Hematopoietic multipotent progenitor cell treated with erythropoietin and hydrocortisone succinate and interleukin-3 and kit ligand, for 4 days (in vitro differentiated cells): ENCODE measurements around the gene TFEB.

ENCODE experiments used
- DNase-seq: peaks from one replicate; pipeline ENCODE4 v3.0.0-alpha.2; 2015

Gene TFEB

GRCh38 chr6:41763470-41763869 is 28.1 kb upstream of the TFEB start:
- no peak for DNase-seq

- no peak for DNase-seq
These were observed 24.6 kb upstream of the TFEB start for GRCh38 chr6:41759905-41760579.

GRCh38 chr6:41759106-41759904 is 23.9 kb upstream of the TFEB start:
- DNase-seq = no peak

GRCh38 chr6:41758641-41759035 is 23.2 kb upstream of the TFEB start:
- no peak for DNase-seq

GRCh38 chr6:41757931-41758640 is 22.7 kb upstream of the TFEB start:
- no peak for DNase-seq

GRCh38 chr6:41757271-41757670 is 21.9 kb upstream of the TFEB start:
- no peak for DNase-seq

DNA sequence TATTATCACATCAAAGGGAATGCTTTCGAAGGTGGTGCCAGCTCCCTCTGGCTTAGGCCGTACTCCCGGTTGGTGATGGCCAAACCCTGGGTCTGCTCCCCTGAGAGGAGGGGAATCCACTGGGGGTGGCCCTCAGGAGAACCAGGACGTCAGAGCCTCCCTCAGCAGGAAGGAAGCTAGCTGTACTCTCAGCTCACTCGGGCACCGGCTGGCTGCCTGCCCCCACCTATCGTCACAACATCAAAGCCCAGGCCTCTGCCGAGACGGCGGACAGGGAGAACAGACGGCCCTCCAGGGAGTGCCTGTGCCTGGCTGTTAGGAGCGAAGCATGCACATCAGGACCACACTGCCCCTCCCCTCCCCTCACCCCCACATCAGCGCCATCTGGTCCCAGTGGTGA is 20.9 kb upstream of the TFEB start:
- no peak for DNase-seq

DNA sequence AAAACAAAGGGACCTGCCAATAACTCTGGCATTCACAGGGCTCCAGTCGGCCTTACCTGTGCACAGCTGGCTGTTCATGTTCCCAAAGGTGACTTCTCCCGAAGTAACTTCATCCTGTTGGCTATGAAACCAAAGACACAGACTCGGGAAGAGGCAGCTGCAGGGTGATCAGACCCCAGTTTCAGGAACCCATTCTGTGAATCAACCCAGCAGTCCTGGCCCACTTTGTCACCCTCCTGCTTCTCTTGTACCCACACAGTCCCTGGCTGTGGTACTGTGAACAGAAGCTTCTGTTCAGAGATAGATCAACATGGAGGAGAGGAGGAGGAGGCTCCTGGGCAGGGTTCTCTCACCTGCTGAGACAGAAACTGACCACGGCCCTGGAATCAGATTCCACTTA is 20.5 kb upstream of the TFEB start:
- DNase-seq = no peak

- no peak for DNase-seq
These were observed 15.0 kb upstream of the TFEB start for GRCh38 chr6:41750374-41750773.

DNA sequence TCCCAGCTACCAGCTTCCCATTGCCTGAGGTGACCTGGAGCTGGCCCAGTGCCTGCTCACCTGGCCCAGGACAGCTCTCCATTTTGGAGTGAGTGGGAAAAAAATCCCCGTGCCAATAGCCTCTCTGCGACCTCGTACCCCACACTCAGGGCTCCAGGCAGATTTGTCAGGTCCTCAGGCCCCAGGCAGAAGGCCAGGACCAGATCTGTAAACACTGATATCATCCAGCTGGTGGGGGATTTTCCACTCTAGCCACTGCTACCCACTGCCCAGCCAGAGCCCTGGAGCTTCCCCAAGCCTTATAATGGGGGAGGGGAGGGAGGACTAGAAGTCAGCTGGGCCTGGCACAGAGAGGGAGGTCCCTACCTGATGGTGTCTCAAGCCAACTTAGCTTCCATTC is 13.1 kb upstream of the TFEB start:
- DNase-seq = no peak

DNA sequence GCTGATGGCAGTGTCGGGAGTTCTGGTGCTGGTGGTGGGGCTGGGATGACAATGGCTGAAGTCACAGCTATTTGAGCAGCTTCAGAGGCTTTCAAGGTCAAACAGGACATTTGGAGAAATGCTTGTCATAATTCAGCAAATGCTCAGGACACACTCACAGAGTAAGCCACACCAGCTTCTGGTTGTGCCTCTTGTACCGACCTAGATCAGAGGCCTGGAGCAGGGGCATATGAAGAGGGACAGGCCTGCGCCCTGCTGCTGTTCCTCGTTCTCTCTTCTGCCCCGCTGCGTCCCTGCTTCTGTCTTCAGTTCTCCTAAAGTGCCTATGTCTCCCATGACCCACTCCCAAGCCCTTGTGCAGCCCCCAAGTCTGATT is 12.7 kb upstream of the TFEB start:
- DNase-seq = no peak

DNA sequence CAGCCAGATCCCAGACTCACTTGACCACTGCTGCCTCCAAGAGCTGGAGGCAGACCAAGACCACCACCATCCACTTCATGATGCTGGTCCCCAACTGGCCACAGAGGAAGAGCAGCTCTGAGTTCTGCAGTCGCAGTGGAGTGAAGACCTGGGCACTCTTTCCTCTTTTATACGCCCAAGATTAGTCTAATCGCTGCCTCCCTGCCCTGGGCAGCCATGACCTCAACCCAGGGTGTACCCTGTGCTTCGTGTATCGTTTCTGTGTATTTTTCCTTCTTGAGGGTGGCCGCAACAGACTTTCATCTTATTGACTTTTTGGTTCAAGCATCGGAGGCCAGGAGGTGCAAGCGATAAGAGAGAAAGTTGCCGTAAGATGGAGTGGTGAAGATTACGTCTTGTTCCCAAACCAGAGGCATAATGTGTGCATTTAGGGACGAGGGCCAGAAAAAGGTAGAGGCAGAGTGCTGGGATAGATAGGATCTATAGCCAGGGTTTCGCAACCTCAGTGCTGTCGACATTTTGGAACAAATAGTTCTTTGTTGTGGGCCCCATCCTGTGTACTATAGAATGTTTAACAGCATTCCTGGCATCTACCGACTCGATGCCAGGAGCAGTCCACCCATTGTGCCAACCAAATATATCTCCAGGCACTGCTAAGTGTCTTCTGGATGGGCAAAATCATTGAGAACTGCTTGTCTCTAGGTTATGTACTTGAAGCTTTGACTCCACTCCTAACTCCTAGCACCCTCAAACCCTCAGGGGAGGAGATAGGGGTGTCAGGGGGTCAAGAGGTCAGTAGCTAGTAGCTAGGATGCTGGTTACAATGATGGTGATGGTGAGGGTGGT is 12.1 kb upstream of the TFEB start, which contains the start of gene PGC:
TSS of gene PGC (minus strand) at position 142 of the 846 bp plus-strand sequence. CDS start at position 79, 63 bp downstream.
- DNase-seq = no peak

- DNase-seq = no peak
These were observed 10.7 kb upstream of the TFEB start for GRCh38 chr6:41746107-41746506.

DNA sequence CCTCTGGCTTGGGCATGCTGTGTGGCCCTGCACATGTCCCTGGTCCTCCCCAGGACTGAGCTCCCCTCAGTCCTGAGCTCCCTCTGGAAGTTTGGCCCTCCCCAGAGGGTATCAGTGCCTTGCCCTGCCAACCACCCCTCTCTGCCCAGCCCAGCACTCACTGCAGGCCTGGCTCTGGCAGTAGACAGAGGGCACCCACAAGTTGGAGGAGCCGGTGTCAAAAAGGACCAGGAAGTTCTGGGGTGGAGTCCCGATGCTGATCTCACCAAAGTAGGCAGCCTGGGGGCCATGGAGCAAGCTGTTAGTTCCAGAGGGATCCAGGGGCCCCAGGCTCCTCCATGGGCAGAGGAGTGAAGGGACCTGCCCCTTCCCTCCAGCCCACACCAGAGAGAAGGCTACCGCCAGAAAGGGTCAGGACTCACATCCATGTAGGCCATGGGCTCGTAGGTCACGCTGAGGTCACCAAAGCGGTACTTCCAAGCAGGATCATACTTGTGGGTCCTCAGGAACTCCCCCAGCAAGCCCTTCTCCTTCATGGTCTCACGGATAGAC is 8.9 kb upstream of the TFEB start:
- DNase-seq = no peak

DNA sequence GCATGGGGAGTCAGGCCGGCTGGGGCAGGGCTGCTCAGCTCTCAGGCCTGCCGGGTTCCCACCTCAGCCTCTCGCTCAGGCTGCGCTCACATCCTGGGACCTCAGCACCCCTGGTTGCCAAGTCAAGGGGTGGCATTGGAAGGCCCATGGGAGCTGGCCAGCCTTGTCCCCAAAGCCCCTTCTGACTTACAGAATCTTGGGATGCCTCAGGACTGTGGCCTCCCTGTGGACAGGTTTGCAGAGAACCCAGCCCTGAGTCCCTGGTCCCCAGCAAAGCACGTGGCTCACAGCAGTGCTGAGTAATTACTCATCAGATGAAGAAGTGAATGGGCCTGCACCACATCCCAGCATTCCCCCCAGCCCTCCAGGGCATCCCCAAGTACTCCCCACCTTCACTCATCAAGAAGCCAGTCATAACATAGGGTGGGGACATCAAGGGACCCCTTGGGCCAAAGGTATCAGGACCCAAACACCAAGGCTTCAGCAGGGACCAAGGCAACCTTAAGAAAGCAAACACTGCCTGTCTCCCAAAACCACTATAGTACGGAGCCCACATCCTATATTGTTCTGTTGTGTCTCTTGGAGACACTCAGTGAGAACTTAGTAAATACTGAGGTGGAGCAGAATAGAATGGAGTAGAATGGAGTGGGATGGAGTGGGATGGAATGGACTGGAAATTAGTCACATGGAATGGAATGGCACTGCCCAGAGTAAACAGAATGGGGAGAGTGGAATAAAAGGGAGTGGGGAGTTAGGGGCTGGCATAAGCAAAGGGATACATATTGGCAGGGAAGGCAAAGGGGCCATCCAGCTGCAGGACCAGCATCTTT is 8.2 kb upstream of the TFEB start:
- no peak for DNase-seq

DNA sequence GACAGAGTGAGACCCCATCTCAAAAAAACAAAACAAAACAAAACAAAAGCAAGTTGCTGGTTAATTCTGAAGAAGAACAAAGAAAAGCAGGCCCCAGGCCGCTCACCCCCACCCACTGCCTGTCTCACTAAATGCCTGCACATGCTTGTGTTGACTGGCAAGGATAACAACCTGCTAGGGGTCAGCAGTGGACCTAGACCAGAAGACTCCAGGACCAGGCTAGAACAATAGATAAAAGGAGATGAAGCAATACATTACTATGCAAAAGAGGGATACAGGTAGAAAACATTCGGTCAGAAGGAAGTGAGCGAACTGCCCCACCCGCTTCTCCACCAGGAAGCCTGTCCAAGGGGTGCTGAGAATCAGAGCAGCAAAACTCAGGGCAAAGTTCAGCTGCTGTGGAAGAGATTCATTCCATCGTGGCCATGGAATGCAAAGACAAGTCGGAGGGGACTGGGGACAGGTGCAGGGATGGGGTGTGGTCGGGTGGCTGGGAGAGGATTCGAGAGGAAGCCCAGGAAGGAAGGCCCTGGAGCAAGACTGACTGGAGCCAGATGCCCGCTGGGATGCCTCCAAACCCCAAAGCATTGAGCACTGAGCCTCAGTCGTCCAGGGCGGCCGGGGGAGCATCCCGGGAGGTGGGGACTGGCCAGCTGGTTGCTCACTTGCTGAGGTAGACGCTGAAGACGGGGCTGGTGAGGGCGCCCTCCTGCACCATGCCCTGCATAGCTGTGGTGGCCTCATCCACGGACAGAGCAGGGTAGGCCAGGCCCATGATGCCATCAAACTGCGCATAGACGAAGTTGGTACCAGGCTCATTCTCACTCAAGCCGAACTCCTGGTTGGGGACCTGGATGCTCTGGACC is 6.5 kb upstream of the TFEB start:
- no peak for DNase-seq

DNA sequence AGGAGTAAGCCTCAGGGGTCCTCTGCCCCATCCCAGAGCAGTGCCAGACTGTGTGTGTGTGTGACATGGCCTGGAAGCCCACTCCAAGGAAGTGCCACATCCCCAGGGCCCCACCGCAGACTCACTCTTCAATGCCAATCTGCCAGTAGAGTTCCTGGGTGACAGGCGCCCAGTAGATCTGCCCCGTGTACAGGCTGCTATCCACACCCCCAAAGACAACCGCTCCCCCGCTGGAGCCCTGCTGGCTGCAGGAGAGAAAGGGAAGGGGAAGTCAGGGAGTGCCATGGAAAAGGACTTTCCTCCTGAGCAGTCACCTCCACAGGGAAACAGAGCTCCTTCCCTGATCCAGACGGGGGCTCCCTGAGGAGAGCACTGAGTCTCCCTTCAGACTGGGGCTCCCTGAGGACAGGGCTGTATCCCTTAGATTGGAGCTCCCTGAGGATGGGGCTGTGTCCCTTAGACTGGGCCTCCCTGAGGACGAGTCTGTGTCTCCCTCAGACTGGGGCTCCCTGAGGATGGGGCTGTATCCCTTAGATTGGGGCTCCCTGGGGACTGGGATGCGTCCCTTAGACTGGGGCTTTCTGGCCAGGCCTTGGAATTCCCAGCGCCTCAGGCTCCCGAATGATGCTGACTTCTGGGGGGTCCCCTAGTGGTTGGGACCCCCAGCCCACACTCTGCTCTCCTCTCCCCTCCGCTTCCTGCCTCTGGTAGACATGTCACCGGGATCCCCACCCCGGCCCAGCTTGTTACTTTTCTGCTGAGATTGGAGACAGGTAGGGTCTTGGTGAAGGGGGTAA is 5.2 kb upstream of the TFEB start:
- DNase-seq = no peak

DNA sequence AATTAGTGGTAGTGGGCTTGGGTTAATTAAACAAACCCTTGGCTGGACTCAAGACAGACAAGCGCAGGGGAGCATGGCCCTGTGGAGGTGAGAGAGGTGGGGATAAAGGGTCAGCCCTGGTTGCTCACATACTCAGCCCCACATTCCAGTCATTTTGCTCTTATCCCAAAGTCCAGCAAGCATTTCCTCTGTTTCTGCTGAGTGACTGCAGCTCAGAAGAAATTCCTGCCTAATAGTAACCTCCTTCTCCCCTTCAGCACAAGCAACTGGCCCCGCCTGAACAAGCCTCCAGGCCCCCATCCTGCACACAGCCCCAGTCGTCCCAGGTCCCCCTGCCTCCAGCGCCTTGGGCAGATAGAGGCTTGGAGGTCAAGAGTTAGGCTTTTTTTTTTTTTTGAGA is 3.6 kb upstream of the TFEB start:
- no peak for DNase-seq

DNA sequence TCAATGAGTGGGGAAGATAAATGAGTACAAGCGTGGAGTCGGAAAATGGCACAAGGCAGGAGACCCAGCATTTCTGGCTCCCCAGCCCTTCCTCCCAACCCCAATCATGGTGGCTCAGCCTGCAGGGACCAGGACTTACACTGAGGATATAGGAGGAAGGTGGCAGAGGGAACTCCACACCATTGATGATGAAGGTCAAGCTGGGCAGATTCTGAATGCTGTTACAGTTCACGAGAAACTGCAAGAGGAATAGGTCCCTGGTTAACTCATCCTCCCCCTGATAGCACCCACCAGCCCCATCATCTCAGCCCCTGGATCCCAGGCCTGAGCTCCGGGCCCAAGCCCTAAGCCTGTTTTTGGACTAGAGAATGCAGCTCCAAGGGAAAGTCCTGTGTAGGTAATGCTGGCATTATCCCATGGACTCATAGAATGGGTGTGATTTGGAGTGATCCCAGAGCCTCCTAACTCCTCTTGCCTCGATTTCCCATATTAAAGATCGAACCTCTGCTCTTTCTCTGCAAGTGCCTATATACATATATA is 2.3 kb upstream of the TFEB start:
- no peak for DNase-seq
